T-cell (primary cell): ENCODE data around the gene FRAT1. TPM values are rescaled to one million over a fixed set of nuclear protein-coding genes. Genes with fewer than 3 reads are reported as not detected.

Source experiments
- ATAC-seq, 4 experiments: fragments of 200-7000 bp in 3 of 4; fragments of 150-1000 bp in 1 of 4; cut with Tn5 transposase; replicated peaks in 1 of 4; 1 replicate in 3 of 4; 2 replicates in 1 of 4; pipeline ENCODE4 v1.10.0; 2021; ENCODE audit warnings: moderate library complexity in 3 of 4, mild to moderate bottlenecking in 2 of 4, moderate number of reproducible peaks in 1 of 4
- CTCF ChIA-PET, 2 donors: fragments of 300-600 bp; sonication (Branson Sonifier 250); formaldehyde crosslinking; loops; one replicate each; lab custom pipeline; 2022; ENCODE audit warnings: antibody characterized with exemption in 2 of 2; lab: Charles Lee
- POLR2A ChIA-PET, 2 donors: fragments of 300-600 bp; sonication (Branson Sonifier 250); formaldehyde crosslinking; loops; one replicate each; lab custom pipeline; 2022; ENCODE audit warnings: antibody characterized with exemption in 2 of 2; lab: Charles Lee
- DNase-seq, 35 experiments: peaks; one replicate each; pipeline versions ENCODE4 v3.0.0 to v3.0.0-alpha.2; 2013 to 2023
- H3K27ac ChIP-seq: one replicate; pipeline ENCODE4 v1.5.1; 2013; ENCODE audit warnings: low read length
- H3K27me3 ChIP-seq, 2 experiments: replicated peaks in 1 of 2; 1 replicate in 1 of 2; 2 replicates in 1 of 2; pipeline versions ENCODE4 v1.6.1 to v1.7.0; 2013; ENCODE audit warnings: low read length in 1 of 2, mixed read lengths in 1 of 2; ENCODE audit not compliant: control insufficient read depth in 2 of 2, insufficient read depth in 2 of 2; ENCODE audit errors: extremely low read depth in 1 of 2
- H3K36me3 ChIP-seq, 2 donors: 1 replicate in 1 of 2; 2 replicates in 1 of 2; pipeline versions ENCODE4 v1.6.1 to v1.7.0; 2013; ENCODE audit warnings: low read length in 1 of 2; ENCODE audit not compliant: control insufficient read depth in 2 of 2, insufficient read depth in 1 of 2; ENCODE audit errors: extremely low read depth in 1 of 2
- H3K4me1 ChIP-seq, 2 experiments: 1 replicate in 1 of 2; 2 replicates in 1 of 2; pipeline versions ENCODE4 v1.6.1 to v1.7.0; 2013; ENCODE audit warnings: low read length in 2 of 2, mixed read lengths in 1 of 2; ENCODE audit not compliant: insufficient read depth in 2 of 2, control insufficient read depth in 1 of 2; ENCODE audit errors: extremely low read depth in 1 of 2
- H3K4me3 ChIP-seq, 2 donors: 1 replicate in 1 of 2; 2 replicates in 1 of 2; pipeline versions ENCODE4 v1.5.1 to v1.7.0; 2013; ENCODE audit warnings: mild to moderate bottlenecking in 2 of 2, low read length in 1 of 2, moderate library complexity in 1 of 2; ENCODE audit not compliant: control insufficient read depth in 1 of 2; ENCODE audit errors: extremely low read depth in 1 of 2
- H3K9me3 ChIP-seq: 2 replicates; pipeline ENCODE4 v1.7.0; 2013
- H3K27ac Mint-ChIP-seq, 2 donors: one replicate each; pipeline ENCODE4 v1.8.0; 2020 to 2021; ENCODE audit warnings: mild to moderate bottlenecking in 2 of 2, mixed read lengths in 2 of 2
- H3K27me3 Mint-ChIP-seq, 2 donors: one replicate each; pipeline ENCODE4 v1.8.0; 2021 to 2022; ENCODE audit warnings: mixed read lengths in 2 of 2
- H3K36me3 Mint-ChIP-seq: one replicate; pipeline ENCODE4 v1.8.0; 2021; ENCODE audit warnings: mixed read lengths
- H3K4me1 Mint-ChIP-seq, 3 donors: one replicate each; pipeline ENCODE4 v1.8.0; 2020 to 2022; ENCODE audit warnings: mixed read lengths in 3 of 3, mild to moderate bottlenecking in 1 of 3
- H3K4me3 Mint-ChIP-seq, 3 donors: one replicate each; pipeline ENCODE4 v1.8.0; 2020 to 2022; ENCODE audit warnings: mild to moderate bottlenecking in 3 of 3, mixed read lengths in 3 of 3, moderate library complexity in 3 of 3
- H3K9me3 Mint-ChIP-seq, 3 donors: one replicate each; pipeline ENCODE4 v1.8.0; 2020 to 2022; ENCODE audit warnings: mixed read lengths in 3 of 3
- WGBS: methylation state at CpG from one replicate; pipeline ENCODE4 v1.1.5; 2013; ENCODE audit warnings: missing lambda C conversion rate; ENCODE audit not compliant: insufficient coverage; 5-methylcytosine and 5-hydroxymethylcytosine counted together
- total RNA-seq, 35 experiments: library from RNA in 6 of 35; stranded (reverse) in 6 of 35; fragments of 120-200 nt in 1 of 35; gene quantifications; one replicate each; pipeline versions ENCODE4 v1.2.1 to v1.2.4 and lab custom pipeline; 2013 to 2026

The FRAT1 gene
- total RNA-seq, 5 donors from 2014 or later (not counting 1 experiment from before 2014, with no cell fraction given): 20.6 to 47.9 (median 23.4) TPM

GRCh38 chr10:97291357-97292096 is 27.5 kb upstream of the FRAT1 start:
- H3K27me3 ChIP-seq: peaks cover 0 to 9% of the 10 kb centered on the region in 2 experiments
- H3K36me3 ChIP-seq: peaks cover 0 to 12% of the 10 kb centered on the region in 2 donors
- Mint-ChIP-seq H3K9me3 (no peaks in the 10 kb centered on the region), H3K27ac (peak overlapping the region; percentile 64 to 85), H3K4me3 (peak overlapping the region; percentile 84 to 97 (median 89)), H3K27me3 (no peaks in the 10 kb centered on the region), H3K4me1 (peaks cover 22 to 28% (median 22%) of the 10 kb centered on the region in 3 donors), H3K36me3 (peaks cover 3% of the 10 kb centered on the region)
- peaks cover 3 to 10% of the 10 kb centered on the region in 2 experiments for H3K4me1 ChIP-seq
- 74% methylated on average over 13 of the region's 25 CpGs for WGBS
- ATAC-seq (peak in 2 of 4 experiments; percentile 0 to 1), DNase-seq (no peak)
- H3K9me3 ChIP-seq: no peaks in the 10 kb centered on the region
- ChIA-PET POLR2A (interaction anchor here in 1 of 2 donors (0.5 to 0.6 kb wide), 2 partner anchors 139 to 195 kb away, joined by 3 to 9 read pairs; no protein-coding TSS in a partner anchor), CTCF (interaction anchor here (0.5 to 1.2 kb wide), 4 partner anchors 10 to 748 kb away, joined by 3 to 8 read pairs (median 3); no protein-coding TSS in a partner anchor)
- H3K4me3 ChIP-seq: peak overlapping the region; percentile 93 to 96
- peak overlapping the region; percentile 50 for H3K27ac ChIP-seq

GRCh38 chr10:97292097-97292861 is 26.8 kb upstream of the FRAT1 start, which contains the start of gene ARHGAP19:
ARHGAP19 (minus strand) TSS chr10:97292637; CDS start chr10:97292627, 10 bp downstream.
- peak; percentile 99 for ATAC-seq
- POLR2A ChIA-PET: interaction anchor here in 1 of 2 donors (0.5 kb wide), 1 partner anchor 138 kb away, joined by 9 read pairs; no protein-coding TSS in a partner anchor
- Mint-ChIP-seq H3K4me1 (peaks cover 22 to 28% (median 22%) of the 10 kb centered on the region in 3 donors), H3K27me3 (no peaks in the 10 kb centered on the region), H3K27ac (peak within 1 kb of the TSS; percentile 82 to 86), H3K9me3 (no peaks in the 10 kb centered on the region), H3K36me3 (peaks cover 3% of the 10 kb centered on the region), H3K4me3 (peak within 1 kb of the TSS; percentile 84 to 97 (median 89))
- Histone ChIP-seq H3K9me3 (no peaks in the 10 kb centered on the region), H3K27me3 (peaks cover 0 to 11% of the 10 kb centered on the region in 2 experiments), H3K27ac (peak within 1 kb of the TSS; percentile 50), H3K4me3 (peak within 1 kb of the TSS; percentile 93 to 96), H3K4me1 (peaks cover 3 to 10% of the 10 kb centered on the region in 2 experiments), H3K36me3 (peaks cover 0 to 5% of the 10 kb centered on the region in 2 donors)
- peak; percentile 77 to 96 (median 94) for DNase-seq
- CTCF ChIA-PET: interaction anchor here (0.5 to 1.2 kb wide), 3 partner anchors 10 to 747 kb away, joined by 3 to 8 read pairs (median 3); no protein-coding TSS in a partner anchor
- 0% methylated on average over 43 of the region's 55 CpGs for WGBS

- Mint-ChIP-seq H3K36me3 (peaks cover 3% of the 10 kb centered on the region), H3K4me1 (peaks cover 22 to 28% (median 22%) of the 10 kb centered on the region in 3 donors), H3K4me3 (peak overlapping the region; percentile 84 to 97 (median 89)), H3K27me3 (no peaks in the 10 kb centered on the region), H3K27ac (peak overlapping the region; percentile 82 to 86), H3K9me3 (no peaks in the 10 kb centered on the region)
- Histone ChIP-seq H3K9me3 (no peaks in the 10 kb centered on the region), H3K4me1 (peaks cover 3 to 10% of the 10 kb centered on the region in 2 experiments), H3K4me3 (no peak overlapping the region), H3K27me3 (peaks cover 0 to 12% of the 10 kb centered on the region in 2 experiments), H3K27ac (no peak overlapping the region), H3K36me3 (peaks cover 0 to 2% of the 10 kb centered on the region in 2 donors)
- POLR2A ChIA-PET: no interaction called here
- ATAC-seq (no peak), DNase-seq (no peak)
- CTCF ChIA-PET: no interaction called here
- WGBS: no CpG with 5 or more reads among the region's 3 CpGs
Observed at GRCh38 chr10:97292862-97293198, 26.2 kb upstream of the FRAT1 start.

GRCh38 chr10:97297556-97298222 is 21.4 kb upstream of the FRAT1 start:
- Mint-ChIP-seq H3K4me3 (no peak overlapping the region), H3K9me3 (no peaks in the 10 kb centered on the region), H3K36me3 (no peaks in the 10 kb centered on the region), H3K27ac (no peak overlapping the region), H3K4me1 (peaks cover 2 to 8% (median 4%) of the 10 kb centered on the region in 3 donors), H3K27me3 (no peaks in the 10 kb centered on the region)
- ATAC-seq (no peak), DNase-seq (no peak)
- no peak overlapping the region for H3K4me3 ChIP-seq
- no peaks in the 10 kb centered on the region for H3K9me3 ChIP-seq
- CTCF ChIA-PET: no interaction called here
- H3K4me1 ChIP-seq: no peaks in the 10 kb centered on the region
- WGBS: 88% methylated on average over 5 of the region's 8 CpGs
- H3K27ac ChIP-seq: no peak overlapping the region
- H3K27me3 ChIP-seq: peaks cover 0 to 15% of the 10 kb centered on the region in 2 experiments
- no peaks in the 10 kb centered on the region for H3K36me3 ChIP-seq
- POLR2A ChIA-PET: interaction anchor here (0.6 to 0.7 kb wide), 2 partner anchors 44 to 1302 kb away, joined by 3 to 6 read pairs; no protein-coding TSS in a partner anchor

- no CpG with 5 or more reads among the region's 3 CpGs for WGBS
- Histone ChIP-seq H3K27ac (no peak overlapping the region), H3K27me3 (peaks cover 0 to 15% of the 10 kb centered on the region in 2 experiments), H3K36me3 (no peaks in the 10 kb centered on the region), H3K4me3 (no peak overlapping the region), H3K4me1 (no peaks in the 10 kb centered on the region), H3K9me3 (no peaks in the 10 kb centered on the region)
- no peaks in the 10 kb centered on the region for H3K9me3 Mint-ChIP-seq
- H3K27me3 Mint-ChIP-seq: no peaks in the 10 kb centered on the region
- H3K4me1 Mint-ChIP-seq: peaks cover 0 to 6% (median 3%) of the 10 kb centered on the region in 3 donors
- ChIA-PET CTCF (no interaction called here), POLR2A (interaction anchor here (0.6 to 0.7 kb wide), 2 partner anchors 43 to 1302 kb away, joined by 3 to 6 read pairs; no protein-coding TSS in a partner anchor)
- ATAC-seq (no peak), DNase-seq (no peak)
- no peak overlapping the region for H3K4me3 Mint-ChIP-seq
- no peak overlapping the region for H3K27ac Mint-ChIP-seq
- H3K36me3 Mint-ChIP-seq: no peaks in the 10 kb centered on the region
Observed at GRCh38 chr10:97298223-97298571, 20.9 kb upstream of the FRAT1 start.
